ENCODE results near the gene ATP6V0E1.

Gene ATP6V0E1

DNA sequence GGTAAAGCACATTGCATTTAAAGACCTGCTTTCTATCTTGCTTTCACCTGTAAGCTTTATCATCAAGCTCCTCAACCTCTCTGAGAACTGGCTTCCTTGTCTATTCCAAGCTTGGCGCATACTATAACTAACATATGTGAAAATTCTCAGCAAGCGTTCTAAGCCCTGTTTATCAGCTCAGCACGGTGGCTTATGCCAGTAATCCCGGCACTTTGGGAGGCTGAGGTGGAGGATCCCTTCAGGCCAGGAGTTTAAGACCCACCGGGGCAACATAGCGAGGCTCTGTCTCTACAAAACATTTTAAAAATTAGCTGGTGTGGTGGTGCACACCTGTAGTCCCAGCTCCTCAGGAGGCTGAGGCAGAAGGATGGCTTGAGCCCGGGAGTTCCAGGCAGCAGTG is 1.6 kb upstream of the ATP6V0E1 start:
- no peak for DNase-seq (ENCODE audit: low read depth in 2 of 2)
- no peak overlapping the region for H3K4me3 ChIP-seq (replicated peaks in 1 of 2; ENCODE audit: low read depth in 2 of 2, low read length in 2 of 2)
- no peak for TF ChIP-seq CTCF (IDR thresholded peaks at IDR 0.05; ENCODE audit: low read depth, low read length)

GRCh38 chr5:172984244-172984953 is 828 bp downstream of the ATP6V0E1 start:
- DNase-seq (ENCODE audit: low read depth in 2 of 2), result peak; percentile 91 to 92
- peak; percentile 73 for TF ChIP-seq CTCF (IDR thresholded peaks at IDR 0.05; ENCODE audit: low read depth, low read length)

GRCh38 chr5:172985596-172985995 is 2.0 kb downstream of the ATP6V0E1 start:
- no peak for DNase-seq (ENCODE audit: low read depth in 2 of 2)
- no peak for TF ChIP-seq CTCF (IDR thresholded peaks at IDR 0.05; ENCODE audit: low read depth, low read length)
- H3K4me3 ChIP-seq (replicated peaks in 1 of 2; ENCODE audit: low read depth in 2 of 2, low read length in 2 of 2), result peak overlapping the region in 1 of 2 donors; percentile 2

More at GRCh38 chr5:172984244-172984953, 828 bp downstream of the ATP6V0E1 start:
- H3K4me3 ChIP-seq (replicated peaks in 1 of 2; ENCODE audit: low read depth in 2 of 2, low read length in 2 of 2), result peak overlapping the region; percentile 97 to 99

DNA sequence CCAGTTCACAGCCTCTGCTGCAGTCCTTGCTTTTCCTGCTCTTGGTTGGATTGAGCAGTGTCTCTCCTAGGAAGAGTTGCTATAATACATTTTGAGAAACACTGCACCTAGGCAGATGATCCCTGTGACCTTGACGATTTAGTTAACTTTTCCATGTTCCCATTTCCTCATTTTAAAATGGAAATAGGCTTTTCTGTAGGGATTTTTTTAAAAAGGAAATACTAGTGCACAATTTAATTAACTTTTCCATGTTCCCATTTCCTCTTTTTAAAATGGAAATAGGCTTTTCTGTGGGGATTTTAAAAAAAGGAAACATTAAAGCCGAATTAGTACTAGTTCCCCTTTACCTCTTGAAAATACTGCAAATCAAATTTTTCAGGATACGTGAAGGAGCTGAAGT is 4.7 kb downstream of the ATP6V0E1 start:
- no peak for TF ChIP-seq CTCF (IDR thresholded peaks at IDR 0.05; ENCODE audit: low read depth, low read length)
- H3K4me3 ChIP-seq (replicated peaks in 1 of 2; ENCODE audit: low read depth in 2 of 2, low read length in 2 of 2), result no peak overlapping the region
- DNase-seq (ENCODE audit: low read depth in 2 of 2), result no peak

DNA sequence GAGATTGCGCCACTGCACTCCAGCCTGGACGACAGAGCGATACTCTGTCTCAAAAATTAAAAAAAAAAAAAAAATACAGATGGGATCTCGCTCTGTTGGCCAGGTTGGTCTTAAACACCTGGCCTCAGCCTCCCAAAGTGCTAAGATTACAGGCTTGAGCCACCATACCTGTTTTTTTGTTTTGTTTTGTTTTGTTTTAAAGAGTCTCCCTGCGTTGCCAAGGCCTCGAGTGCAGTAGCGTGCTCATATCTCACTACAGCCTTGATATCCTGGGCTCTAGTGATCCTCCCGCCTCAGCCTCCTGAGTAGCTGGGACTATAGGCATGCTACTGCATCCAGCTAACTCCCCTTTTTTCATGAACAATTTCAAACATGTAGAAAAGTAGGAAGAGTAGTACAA is 7.2 kb downstream of the ATP6V0E1 start:
- no peak for DNase-seq (ENCODE audit: low read depth in 2 of 2)
- no peak for TF ChIP-seq CTCF (IDR thresholded peaks at IDR 0.05; ENCODE audit: low read depth, low read length)
- H3K4me3 ChIP-seq (replicated peaks in 1 of 2; ENCODE audit: low read depth in 2 of 2, low read length in 2 of 2), result no peak overlapping the region

GRCh38 chr5:172994405-172994804 is 10.8 kb downstream of the ATP6V0E1 start:
- no peak for DNase-seq (ENCODE audit: low read depth in 2 of 2)
- TF ChIP-seq CTCF (IDR thresholded peaks at IDR 0.05; ENCODE audit: low read depth, low read length), result no peak
- H3K4me3 ChIP-seq (replicated peaks in 1 of 2; ENCODE audit: low read depth in 2 of 2, low read length in 2 of 2), result no peak overlapping the region

Measured in cardiac fibroblast (primary cell).